GM18873 (cell line): ENCODE data around the gene OLFML3.
"Not testable (repeated sequence)": the region's sequence is repeated elsewhere in the genome, so short reads cannot be mapped to it uniquely, and the experiment has no call there.

Experiments
- ATAC-seq: cut with Tn5 transposase; IDR thresholded peaks from one replicate; pipeline ENCODE4 v1.9.1; 2021; ENCODE audit warnings: mild to moderate bottlenecking, moderate library complexity, moderate number of reproducible peaks; ENCODE audit not compliant: unreplicated experiment, low FRiP score

OLFML3 gene

GRCh38 chr1:113947388-113948107 lies 31.7 kb upstream of the OLFML3 start:
- no peak for ATAC-seq

GRCh38 chr1:113948151-113948550 lies 31.1 kb upstream of the OLFML3 start:
- ATAC-seq: not testable (repeated sequence)

- no peak for ATAC-seq
Measured at GRCh38 chr1:113949007-113949406, 30.3 kb upstream of the OLFML3 start.

- no peak for ATAC-seq
Measured at GRCh38 chr1:113950908-113951307, 28.4 kb upstream of the OLFML3 start.

GRCh38 chr1:113951719-113952118 lies 27.6 kb upstream of the OLFML3 start:
- ATAC-seq: no peak

GRCh38 chr1:113957984-113958383 lies 21.3 kb upstream of the OLFML3 start:
- no peak for ATAC-seq

- no peak for ATAC-seq
Measured at GRCh38 chr1:113958691-113959090, 20.6 kb upstream of the OLFML3 start.

GRCh38 chr1:113963281-113963906 lies 15.9 kb upstream of the OLFML3 start:
- no peak for ATAC-seq

- ATAC-seq: no peak
Measured at GRCh38 chr1:113965703-113966412, 13.4 kb upstream of the OLFML3 start.

- ATAC-seq: no peak
Measured at GRCh38 chr1:113972954-113973353, 6.3 kb upstream of the OLFML3 start.

GRCh38 chr1:113975211-113975895 lies 3.9 kb upstream of the OLFML3 start:
- ATAC-seq: no peak

- no peak for ATAC-seq
Measured at GRCh38 chr1:113976609-113977278, 2.5 kb upstream of the OLFML3 start.

GRCh38 chr1:113977906-113978305 lies 1.4 kb upstream of the OLFML3 start:
- no peak for ATAC-seq

GRCh38 chr1:113980110-113980509 lies 836 bp downstream of the OLFML3 start:
- no peak for ATAC-seq

GRCh38 chr1:113981962-113982931 lies 3.0 kb downstream of the OLFML3 start:
- ATAC-seq: no peak

- no peak for ATAC-seq
Measured at GRCh38 chr1:113982949-113983348, 3.7 kb downstream of the OLFML3 start.

- no peak for ATAC-seq
Measured at GRCh38 chr1:113983391-113983790, 4.1 kb downstream of the OLFML3 start.

- ATAC-seq: no peak
Measured at GRCh38 chr1:113983826-113984225, 4.6 kb downstream of the OLFML3 start.

GRCh38 chr1:113984710-113985109 lies 5.4 kb downstream of the OLFML3 start:
- no peak for ATAC-seq
